ENCODE results near the gene RGL1. TPM values are rescaled to one million over a fixed set of nuclear protein-coding genes. Genes with fewer than 3 reads are reported as not detected.

RGL1 gene
- 3.0 and 3.4 TPM in 2 replicates for total RNA-seq

DNA sequence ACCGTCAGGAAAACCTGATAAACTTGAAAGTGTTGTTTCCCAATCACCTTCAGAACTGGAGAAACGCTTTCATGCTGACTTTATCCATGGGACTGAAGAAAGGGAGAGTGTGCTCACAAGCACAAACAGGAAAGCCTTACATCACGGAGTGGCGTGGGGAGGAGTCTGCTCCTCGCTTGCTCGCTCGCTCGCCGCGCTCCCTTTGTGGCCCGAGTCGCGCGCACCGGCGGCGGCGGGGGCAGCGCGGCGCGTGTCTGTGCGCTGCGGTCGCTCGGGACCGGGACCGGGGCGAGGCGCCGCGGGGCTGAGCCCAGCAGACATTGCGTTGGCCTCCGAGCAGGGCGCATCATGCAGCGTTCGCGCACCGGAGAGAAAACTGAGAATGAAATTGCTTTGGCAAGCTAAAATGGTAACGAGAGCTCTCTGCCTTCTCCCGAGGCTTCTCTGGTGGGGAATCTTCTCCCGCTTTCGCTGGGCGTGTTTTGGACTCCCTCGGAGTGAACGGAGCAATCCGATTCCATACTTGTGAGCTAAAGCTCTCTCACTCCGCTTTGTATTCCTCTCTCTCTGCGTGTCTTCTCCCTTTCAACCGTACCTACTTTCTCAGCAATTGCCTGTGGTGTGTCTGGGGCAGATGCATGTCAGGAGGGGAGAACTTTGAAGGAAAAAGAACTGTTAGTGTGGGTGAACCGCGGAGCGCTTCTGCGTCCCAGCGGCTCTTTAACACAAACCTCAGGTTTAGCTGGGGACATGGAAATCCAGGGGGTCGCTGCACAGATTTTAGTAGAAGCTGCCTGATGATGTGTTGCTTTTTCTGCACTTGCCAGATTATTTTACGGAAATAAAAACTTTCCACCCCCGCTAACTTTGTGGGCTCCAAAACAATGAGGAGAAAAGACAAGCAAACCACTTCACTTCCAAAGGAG, at the start of gene RGL1:
TSS of gene RGL1 (plus strand) at position 205 of the 926 bp plus-strand sequence. CDS start at position 383, 178 bp downstream.
- CTCF ChIA-PET, result no interaction called here
- peak; percentile 52 for ATAC-seq (ENCODE audit: low read depth)
- Mint-ChIP-seq H3K27ac (no peak within 1 kb of the TSS), H3K27me3 (peaks cover 38% of the 10 kb centered on the region), H3K36me3 (ENCODE audit: low read depth) (peaks cover 3% of the 10 kb centered on the region), H3K4me3 (peak within 1 kb of the TSS; percentile 73), H3K4me1 (peaks cover 5% of the 10 kb centered on the region), H3K9me3 (peaks cover 15% of the 10 kb centered on the region)
- DNase-seq, result no peak
- intact Hi-C loops (cut with micrococcal nuclease), result loop anchor here (5.0 kb wide), 1 partner anchor 107 kb away; no protein-coding TSS in a partner anchor
- POLR2A ChIA-PET, result no interaction called here
- no peak for TF ChIP-seq CTCF (IDR thresholded peaks at IDR 0.05)

- Mint-ChIP-seq H3K4me1 (no peaks in the 10 kb centered on the region), H3K9me3 (no peaks in the 10 kb centered on the region), H3K27ac (no peak overlapping the region), H3K4me3 (no peak overlapping the region), H3K27me3 (peaks cover 3% of the 10 kb centered on the region), H3K36me3 (ENCODE audit: low read depth) (no peaks in the 10 kb centered on the region)
- intact Hi-C loops (cut with micrococcal nuclease), result no loop called here
- DNase-seq, result no peak
- no peak for TF ChIP-seq CTCF (IDR thresholded peaks at IDR 0.05)
- CTCF ChIA-PET, result no interaction called here
- no peak for ATAC-seq (ENCODE audit: low read depth)
- POLR2A ChIA-PET, result no interaction called here
Measured at GRCh38 chr1:183756326-183756725, 48.6 kb upstream of the RGL1 start.

DNA sequence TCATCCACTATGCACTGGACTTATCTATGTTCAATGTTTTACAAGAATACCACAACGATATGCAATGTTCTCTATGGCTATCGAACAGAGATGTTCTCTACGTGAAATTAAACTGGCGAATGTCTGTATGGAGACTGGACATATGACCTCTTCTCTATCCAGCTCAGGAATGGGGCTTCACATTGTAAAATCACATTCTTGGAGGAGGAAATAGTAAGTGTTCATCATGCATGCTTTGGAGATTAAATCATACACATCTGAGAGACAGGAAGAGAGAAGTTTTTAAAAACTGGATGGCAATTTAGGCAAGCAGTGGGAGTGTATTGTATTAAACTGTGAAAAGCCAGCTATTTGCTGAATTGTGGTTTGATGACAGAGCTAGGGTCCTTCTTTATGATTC, 47.9 kb upstream of the RGL1 start:
- H3K4me1 Mint-ChIP-seq, result no peaks in the 10 kb centered on the region
- peaks cover 3% of the 10 kb centered on the region for H3K27me3 Mint-ChIP-seq
- no peaks in the 10 kb centered on the region for H3K36me3 Mint-ChIP-seq (ENCODE audit: low read depth)
- H3K27ac Mint-ChIP-seq, result no peak overlapping the region
- POLR2A ChIA-PET, result no interaction called here
- intact Hi-C loops (cut with micrococcal nuclease), result no loop called here
- ATAC-seq (ENCODE audit: low read depth), result no peak
- H3K9me3 Mint-ChIP-seq, result no peaks in the 10 kb centered on the region
- DNase-seq, result no peak
- CTCF ChIA-PET, result no interaction called here
- no peak for TF ChIP-seq CTCF (IDR thresholded peaks at IDR 0.05)
- no peak overlapping the region for H3K4me3 Mint-ChIP-seq

GRCh38 chr1:183758913-183759312, 46.0 kb upstream of the RGL1 start:
- ATAC-seq (ENCODE audit: low read depth) (no peak), DNase-seq (no peak)
- Mint-ChIP-seq H3K4me3 (no peak overlapping the region), H3K27ac (no peak overlapping the region), H3K9me3 (peaks cover 5% of the 10 kb centered on the region), H3K4me1 (no peaks in the 10 kb centered on the region), H3K36me3 (ENCODE audit: low read depth) (peaks cover 1% of the 10 kb centered on the region), H3K27me3 (peaks cover under 1% of the 10 kb centered on the region)
- no peak for TF ChIP-seq CTCF (IDR thresholded peaks at IDR 0.05)
- intact Hi-C loops (cut with micrococcal nuclease), result no loop called here
- ChIA-PET CTCF (no interaction called here), POLR2A (no interaction called here)

GRCh38 chr1:183760661-183761060, 44.3 kb upstream of the RGL1 start:
- ChIA-PET POLR2A (no interaction called here), CTCF (no interaction called here)
- H3K4me3 Mint-ChIP-seq, result no peak overlapping the region
- TF ChIP-seq CTCF (IDR thresholded peaks at IDR 0.05), result no peak
- no peaks in the 10 kb centered on the region for H3K27me3 Mint-ChIP-seq
- no peak overlapping the region for H3K27ac Mint-ChIP-seq
- DNase-seq (no peak), ATAC-seq (ENCODE audit: low read depth) (no peak)
- intact Hi-C loops (cut with micrococcal nuclease), result no loop called here
- peaks cover 17% of the 10 kb centered on the region for H3K9me3 Mint-ChIP-seq
- no peaks in the 10 kb centered on the region for H3K4me1 Mint-ChIP-seq
- peaks cover 1% of the 10 kb centered on the region for H3K36me3 Mint-ChIP-seq (ENCODE audit: low read depth)
